GM03348 (cell line): Measurements from ENCODE around the gene MYOC.
A peak's percentile ranks its signal among the peaks of the same experiment; 100 is the strongest.
"Not testable (repeated sequence)": the region's sequence is repeated elsewhere in the genome, so short reads cannot be mapped to it uniquely, and the experiment has no call there.

Source experiments
- DNase-seq: peaks from one replicate; pipeline ENCODE4 v3.0.0; 2012; ENCODE audit warnings: low spot score

MYOC gene

DNA sequence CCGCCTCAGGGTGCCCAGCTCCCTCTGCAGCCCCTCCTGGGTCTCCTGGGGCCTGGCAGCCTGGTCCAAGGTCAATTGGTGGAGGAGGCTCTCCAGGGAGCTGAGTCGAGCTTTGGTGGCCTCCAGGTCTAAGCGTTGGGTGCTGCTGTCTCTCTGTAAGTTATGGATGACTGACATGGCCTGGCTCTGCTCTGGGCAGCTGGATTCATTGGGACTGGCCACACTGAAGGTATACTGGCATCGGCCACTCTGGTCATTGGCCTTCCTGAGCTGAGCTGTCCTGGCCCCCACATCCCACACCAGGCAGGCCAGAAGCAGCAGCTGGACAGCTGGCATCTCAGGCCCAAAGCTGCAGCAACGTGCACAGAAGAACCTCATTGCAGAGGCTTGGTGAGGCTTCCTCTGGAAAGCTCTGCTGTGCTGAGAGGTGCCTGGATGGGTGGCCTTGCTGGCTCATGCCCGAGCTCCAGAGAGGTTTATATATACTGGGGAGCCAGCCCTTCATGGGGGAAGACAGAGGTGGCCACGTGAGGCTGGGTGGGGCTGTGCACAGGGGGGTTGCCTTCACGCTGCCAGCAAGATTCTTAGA lies at the start of gene MYOC:
MYOC (minus strand) TSS at position 455 of the 589 bp plus-strand sequence; CDS start at position 378, 77 bp downstream.
- DNase-seq: no peak

DNA sequence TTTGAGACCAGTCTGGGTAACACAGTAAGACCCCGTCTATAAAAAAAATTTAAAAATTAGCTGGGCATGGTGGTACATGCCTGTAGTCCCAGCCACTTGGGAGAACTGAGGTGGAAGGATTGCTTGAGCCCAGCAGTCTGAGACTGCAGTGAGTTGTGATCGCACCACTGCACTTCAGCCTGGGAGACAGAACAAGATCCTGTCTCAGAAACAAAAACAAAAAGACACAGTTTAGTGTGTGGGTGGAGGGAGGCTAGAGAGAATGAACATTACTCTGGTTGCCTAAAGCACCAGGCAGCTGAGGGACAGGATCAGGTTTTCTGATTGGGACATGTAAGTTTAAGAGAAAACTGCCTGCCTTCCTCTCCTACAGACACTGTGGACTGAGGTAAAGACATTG lies 47.0 kb upstream of the MYOC start:
- no peak for DNase-seq

DNA sequence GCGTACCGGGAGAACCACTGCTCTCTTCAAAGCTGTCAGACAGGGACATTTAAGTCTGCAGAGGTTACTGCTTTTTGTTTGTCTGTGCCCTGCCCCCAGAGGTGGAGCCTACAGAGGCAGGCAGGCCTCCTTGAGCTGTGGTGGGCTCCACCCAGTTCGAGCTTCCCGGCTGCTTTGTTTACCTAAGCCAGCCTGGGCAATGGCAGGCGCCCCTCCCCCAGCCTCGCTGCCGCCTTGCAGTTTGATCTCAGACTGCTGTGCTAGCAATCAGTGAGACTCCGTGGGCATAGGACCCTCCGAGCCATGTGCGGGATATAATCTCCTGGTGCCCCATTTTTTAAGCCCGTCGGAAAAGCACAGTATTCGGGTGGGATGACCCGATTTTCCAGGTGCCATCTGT lies 43.3 kb upstream of the MYOC start:
- DNase-seq: not testable (repeated sequence)

DNA sequence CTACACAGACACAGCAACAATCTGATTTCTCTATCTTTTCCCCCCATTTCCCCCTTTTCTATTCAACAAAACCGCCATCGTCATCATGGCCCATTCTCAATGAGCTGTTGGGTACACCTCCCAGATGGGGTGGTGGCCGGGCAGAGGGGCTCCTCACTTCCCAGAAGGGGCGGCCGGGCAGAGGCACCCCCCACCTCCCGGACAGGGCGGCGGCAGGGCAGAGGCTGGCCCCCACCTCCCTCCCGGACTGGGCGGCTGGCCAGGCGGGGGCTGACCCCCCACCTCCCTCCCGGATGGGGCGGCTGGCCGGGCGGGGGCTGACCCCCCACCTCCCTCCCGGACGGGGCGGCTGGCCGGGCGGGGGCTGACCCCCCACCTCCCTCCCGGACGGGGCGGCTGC lies 41.1 kb upstream of the MYOC start:
- not testable (repeated sequence) for DNase-seq

DNA sequence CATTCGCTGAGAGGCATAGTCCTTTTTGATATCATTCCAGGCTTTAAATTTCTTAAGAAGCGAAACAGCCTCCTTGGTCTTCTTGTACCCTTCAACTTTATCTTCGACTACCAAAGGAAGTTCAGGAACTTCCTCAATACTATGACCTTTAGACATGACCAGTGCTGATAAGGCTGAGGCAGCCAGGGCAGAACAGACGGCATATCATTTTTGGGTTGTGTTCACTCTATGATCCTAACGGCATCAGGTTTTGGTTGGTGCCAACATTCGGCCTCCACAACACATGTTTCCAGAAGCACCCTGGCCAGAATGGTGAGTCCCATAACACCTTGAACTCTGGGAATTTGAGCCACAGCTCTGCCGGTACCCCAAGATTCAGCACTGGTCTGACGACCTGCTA lies 31.4 kb upstream of the MYOC start:
- no peak for DNase-seq

DNA sequence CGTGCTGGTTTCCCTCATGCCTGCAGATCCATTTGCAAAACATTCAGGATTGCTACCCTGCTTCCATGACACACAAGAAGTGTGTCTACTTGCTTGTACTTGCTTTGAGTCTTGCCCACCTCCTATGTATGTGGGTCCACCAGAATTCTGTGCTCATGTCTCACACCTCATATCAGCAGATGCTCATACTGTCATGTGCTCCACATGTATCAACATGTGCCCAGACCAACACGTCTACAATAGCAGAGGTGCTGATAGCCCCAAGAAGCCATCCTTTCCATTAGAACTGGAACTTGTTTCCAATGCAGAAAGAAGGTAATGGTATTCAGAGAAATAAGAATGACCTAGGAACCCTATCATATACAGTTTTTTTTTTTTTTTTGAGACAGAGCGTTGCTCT lies 27.9 kb upstream of the MYOC start:
- no peak for DNase-seq

DNA sequence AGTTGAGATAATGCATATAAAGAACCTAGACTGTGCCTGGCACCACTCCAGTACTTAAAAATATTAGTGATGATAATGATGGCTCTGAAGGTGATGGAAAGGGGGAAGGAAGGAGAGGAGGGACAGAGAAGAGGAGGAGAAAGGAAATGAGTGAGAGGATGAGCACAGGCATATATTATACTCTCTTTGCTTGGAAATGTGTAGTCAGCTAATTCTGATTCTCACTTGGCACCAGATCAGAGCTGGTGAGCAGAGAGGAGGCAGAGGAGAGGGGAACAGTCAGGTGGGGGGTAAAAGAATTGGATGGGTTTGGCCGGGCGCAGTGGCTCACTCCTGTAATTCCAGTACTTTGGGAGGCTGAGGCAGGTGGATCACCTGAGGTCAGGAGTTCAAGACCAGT lies 24.3 kb upstream of the MYOC start:
- no peak for DNase-seq

DNA sequence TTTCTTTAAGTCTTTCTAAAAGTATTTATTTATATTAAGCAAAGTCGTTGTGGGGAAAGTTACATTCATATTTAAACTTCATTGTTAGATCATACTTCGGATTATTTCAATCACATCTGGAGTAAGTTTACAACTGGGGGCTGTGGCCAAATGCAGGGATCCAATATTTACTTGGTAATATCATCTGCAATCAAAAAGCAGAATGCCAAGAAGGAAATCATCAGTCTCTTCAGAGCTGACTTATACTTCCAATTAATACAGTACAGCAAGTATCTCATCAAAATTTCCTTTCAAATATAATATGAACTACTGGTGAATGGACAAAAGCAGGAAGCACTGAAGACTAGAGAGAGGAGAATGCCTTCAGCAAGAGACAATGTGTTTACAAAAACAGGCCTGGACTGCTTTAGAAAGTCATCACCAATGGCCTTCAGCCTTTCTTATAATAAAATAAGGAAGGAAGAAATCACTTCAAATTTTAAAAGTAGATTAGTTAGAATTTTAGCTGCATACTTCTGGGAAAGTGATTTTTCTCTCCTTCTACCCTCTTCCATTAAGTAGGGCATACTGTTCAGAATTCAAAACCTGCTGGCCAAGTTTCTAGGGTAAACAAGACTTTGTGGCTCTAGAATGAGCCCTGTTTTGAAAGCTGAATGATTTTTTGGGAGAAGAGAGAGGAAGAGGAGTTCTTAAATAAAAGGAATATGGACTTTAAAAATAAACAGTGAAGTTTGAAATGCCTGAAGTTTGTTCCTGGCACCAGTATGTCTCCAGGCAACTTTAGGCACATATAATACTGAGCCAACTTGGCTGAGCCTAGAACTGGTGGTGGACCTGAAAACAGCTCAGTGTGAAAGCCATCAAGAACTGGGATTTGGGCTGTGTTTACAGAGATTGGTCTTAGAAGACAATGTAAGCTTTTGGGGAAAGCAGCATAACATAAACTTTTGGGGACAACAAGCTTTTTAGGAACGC lies 22.2 kb upstream of the MYOC start:
- no peak for DNase-seq

DNA sequence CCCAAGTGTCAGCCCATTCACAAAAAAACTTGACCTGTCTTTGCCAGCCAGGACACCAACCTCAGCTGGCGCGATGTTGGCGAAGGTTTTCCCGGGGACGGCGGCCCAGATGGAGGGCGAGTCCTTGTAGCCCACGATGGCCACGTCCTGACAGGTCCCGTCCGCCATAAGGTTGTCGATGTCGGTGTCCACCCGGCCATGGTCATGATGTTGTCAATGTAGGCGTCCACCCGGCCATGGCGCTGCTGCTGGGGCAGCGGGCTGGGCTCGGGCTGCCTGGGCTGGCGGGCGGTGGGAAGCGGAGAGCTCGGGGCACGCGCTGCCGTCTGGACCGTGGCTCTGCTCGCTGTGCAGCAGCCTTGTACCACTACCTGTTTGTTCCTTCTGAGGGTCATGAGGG lies 18.3 kb upstream of the MYOC start:
- DNase-seq: no peak

DNA sequence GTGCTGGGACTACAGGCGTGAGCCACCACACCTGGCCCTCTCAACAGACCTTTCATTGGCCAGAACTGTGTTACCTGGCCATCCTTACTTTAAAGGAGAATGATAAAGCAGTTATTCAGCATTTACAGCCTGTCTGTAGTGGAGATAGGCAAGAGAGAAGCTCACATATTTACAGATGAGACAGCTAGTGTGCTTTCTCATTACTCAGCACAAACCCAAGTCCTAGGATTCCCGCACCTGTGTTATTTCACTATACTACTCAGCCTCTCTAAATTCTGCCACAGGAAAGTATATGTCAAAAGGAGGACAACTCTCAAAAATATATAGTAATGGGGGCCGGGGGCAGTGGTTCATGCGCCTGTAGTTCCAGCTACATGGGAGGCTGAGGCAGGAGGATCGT lies 15.9 kb upstream of the MYOC start:
- no peak for DNase-seq

DNA sequence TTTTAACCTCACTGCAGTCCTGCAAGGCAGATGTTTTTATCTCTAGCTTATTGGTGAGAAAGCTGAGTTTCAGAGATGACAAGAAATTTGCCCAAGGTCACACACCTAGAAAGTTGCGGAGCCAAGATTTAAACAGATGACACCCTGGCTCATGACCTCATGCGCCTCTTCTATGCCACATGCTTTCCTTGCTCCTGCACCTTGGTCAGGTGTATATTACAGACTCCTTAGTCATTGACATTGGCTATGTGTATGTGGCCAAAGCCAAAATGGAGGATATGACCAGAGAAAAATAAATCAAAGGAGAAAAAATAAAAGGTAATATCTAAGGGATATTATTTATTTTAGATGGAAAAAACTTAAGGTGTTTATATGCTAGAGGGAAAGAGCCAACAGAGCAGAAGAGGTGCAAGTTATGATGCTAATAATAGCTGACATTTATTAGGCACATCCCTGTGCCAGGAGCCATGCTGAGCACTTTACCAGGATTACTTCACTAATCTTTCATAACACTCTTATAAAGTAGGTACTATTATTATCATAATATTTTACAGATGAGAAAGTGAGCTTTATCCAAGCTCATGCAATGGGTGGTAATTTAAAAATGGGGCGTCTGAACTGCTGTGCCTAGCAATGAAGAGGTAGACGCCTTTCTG lies 13.8 kb upstream of the MYOC start:
- no peak for DNase-seq

DNA sequence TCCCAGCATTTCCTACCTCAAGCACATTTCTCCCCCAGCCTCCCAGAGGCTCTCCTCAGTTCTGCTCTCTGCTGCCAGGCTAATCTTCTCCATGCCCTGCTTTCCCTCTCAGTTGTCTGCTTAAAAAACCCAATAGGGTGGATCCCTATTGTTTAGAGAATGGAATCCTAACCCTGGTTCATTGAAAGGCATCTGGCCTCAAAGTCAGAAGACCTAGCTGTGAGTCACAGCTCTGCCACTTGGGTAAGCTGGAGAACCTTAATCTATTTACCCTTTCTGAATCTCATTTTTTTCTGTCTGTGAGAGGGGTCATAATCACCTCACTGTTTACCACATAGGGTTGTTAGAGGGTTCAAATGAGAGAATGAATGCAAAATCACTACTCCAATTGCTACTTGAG lies 12.5 kb upstream of the MYOC start:
- DNase-seq: peak; percentile 40

DNA sequence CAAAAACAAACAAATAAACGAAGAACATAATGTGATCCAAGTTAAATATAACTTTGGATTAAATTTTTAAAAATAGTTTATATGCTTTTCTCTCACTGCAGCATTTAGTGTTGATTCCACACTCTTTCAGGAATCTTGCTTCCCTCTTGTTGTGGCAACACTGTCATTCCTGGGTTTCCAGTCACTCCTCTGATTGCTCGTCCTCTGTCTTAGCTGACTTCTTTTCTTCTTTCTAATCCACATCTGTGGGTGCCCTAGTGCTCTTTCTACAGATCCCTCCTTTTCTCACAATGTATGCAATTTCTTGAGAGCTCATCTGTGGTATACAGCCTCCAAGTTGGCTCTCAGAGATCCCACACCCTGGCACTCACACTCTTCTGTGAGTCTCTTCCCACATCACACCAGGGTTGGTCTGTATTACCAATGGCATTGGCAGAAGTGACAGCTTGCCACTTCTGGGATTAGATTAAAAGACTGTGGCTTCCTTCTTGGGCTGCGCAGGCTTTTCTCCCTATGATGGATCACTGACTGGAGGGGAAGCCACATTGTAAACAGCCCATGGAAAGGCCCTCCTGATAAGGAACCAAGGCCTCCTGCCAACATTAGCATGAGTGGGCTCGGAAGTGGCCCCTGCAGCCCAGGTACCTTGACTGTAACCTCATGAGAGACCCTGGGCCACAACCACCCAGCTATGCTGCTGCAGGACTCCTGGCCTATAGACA lies 11.5 kb upstream of the MYOC start:
- peak; percentile 48 for DNase-seq

DNA sequence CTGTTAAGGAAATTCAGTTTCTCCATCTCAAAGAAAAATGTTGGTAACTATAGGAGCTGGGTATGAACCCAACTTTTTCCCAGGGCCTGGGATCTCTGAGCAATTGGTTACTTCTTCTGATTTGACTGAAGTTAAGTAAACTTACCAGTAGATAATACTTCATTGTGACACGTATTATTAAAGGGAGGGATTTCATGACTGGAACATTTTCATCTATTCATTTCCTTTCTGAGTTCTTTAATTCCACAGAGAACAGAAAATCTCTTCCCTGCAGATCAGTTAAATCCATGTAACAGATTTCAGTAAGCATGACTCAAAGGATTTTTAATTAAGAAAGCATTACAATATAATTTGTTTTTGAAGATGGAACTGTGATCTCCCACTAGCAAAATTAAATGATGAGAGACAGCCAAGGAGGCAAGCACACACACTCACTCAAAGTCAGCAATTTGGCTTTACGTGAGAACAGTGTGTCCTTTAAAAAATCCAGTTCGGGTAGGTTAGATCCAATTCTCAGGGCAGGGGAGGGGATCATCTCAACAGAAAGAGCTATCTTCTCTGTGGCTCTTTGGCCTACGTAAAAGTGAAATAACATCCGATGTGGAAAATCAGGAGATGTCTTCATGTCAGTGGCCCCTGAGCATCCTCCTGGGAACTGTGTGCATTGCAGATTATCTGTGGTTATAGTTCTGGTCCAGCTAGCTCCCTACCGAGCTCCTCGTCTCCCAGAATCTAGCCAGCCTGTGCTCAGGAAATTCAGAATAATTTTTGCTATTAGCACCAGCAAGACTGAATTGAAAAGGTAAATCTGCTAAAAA lies 10.8 kb upstream of the MYOC start:
- DNase-seq: no peak

DNA sequence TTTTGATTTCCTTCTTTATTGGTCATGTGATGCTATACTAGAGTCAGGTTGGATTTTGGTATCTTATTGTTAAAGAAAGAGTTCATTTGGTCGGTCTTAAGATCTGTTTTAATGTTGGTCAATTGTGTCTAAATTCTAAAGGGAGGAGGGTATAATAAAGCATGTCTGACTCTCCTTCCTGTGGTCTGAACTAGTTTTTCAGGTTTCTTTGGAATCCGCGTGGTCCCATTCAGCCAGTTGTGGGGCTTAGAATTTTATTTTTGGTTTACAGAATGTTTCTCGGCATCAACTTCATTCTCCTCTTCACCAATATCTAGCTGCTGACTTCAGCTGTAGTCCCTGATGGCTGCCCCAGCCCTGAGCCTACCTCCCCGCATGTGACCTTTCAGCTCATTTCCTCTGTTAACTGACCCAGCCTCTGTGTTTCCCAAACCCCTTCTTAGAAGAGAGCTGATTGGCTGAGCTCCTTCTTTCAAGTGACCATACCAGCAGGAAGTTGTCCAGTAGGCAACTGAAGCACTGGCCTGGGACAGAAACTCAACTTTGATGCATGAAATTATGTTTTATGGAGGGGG lies 8.7 kb upstream of the MYOC start:
- DNase-seq: no peak

DNA sequence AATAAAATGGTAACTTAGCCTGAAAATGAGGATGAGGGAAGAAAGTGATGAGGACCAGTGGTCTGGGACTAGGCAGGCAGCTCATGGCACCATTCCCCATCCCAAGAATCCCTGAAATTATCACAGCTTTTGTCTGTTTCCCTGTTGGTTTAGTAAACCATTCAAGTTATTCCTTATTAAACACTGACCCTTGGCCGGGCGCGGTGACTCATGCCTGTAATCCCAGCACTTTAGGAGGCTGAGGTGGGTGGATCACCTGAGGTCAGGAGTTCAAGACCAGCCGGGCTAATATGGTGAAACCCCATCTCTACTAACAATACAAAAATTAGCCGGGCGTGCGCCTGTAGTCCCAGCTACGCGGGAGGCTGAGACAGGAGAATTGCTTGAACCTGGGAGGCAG lies 3.7 kb upstream of the MYOC start:
- not testable (repeated sequence) for DNase-seq

DNA sequence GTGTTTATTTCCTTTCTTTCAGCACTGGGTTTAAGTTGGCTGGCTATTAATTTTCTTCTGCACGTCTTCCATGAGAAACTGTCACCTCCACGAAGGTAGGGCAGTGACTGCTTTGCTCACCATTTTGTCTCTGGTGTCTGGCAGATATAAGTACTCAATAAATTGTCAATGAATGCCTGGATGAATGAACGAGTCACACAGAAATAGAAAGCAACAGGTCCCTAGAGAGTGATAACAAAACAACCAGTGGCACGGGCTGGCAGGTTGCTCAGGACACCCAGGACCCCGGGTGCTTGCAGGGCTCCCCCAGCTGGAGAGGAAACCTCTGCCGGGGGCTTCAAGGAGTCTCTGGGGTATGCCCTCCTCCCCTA lies 3.2 kb upstream of the MYOC start:
- no peak for DNase-seq

DNA sequence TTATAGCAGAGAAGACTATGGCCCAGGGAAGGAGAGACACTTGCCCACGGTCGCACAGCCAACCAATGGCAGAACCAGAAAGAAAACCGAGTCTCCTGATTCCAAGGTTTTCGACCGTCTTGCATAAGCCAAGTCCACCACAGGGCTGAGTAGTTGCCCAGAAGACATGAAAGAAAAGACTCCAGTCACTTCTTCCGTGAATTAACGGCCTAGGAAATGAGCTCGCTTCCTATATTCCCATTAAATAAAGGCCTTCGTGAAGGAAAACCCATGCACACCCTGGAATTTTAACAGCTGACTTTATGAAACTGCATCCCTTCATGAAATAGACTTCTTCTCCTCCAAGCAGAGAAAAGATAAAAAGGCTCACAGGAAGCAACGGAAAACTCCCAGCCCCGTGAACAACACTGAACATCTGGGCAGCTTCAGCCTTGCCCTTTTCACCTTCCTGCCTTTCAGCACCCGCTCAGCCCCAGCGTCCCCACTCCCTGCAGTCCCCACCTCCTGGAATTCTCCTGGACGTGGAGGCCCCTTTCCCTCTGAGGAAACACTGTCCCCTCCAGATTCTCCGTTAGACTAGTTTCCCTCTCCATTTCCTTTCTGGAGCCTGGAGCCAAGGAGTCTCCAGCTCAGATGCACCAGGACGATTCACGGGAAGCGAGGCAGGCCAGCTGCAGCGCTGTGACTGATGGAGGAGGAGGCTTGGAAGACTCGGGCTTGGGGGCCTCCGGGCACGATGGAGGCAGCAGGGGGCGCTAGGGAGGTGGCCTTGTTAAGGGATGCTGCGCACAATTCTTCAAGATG lies 2.7 kb upstream of the MYOC start:
- peak; percentile 83 for DNase-seq

DNA sequence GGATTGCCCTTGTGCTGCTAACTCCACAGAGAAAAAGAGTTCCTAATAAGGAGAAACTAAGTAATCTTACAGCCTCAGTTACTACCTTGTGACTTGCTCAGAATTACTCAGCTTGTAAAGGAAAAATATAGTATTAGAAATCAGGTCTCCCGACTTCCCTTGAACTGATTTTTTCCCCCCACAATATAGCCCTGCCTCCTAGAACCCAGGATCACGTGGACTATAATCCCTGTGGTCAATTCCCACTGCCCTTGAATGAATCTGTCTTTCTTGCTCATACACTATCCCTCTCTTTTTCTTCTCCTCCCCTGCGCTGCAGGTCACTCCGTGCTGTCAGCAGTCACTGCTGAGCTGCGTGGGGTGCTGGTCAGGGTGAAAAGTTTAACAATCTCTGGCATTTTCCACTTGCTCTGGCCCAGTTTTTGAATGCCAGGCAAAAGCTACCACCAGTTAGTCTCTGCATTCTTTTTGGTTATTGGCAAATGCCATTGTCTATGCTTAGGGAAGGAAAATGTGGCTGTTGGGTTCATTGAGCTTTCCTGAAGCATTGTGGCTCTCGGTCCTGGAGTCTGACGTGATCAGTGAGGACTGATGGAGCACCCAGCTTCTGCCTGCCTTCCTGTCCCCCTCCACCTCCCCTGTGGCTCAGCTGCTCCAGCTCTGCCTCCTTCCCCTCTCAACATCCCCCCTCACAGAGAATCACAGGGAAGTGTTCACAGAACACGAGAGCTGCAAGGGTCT lies 1.9 kb upstream of the MYOC start:
- DNase-seq: peak; percentile 43

DNA sequence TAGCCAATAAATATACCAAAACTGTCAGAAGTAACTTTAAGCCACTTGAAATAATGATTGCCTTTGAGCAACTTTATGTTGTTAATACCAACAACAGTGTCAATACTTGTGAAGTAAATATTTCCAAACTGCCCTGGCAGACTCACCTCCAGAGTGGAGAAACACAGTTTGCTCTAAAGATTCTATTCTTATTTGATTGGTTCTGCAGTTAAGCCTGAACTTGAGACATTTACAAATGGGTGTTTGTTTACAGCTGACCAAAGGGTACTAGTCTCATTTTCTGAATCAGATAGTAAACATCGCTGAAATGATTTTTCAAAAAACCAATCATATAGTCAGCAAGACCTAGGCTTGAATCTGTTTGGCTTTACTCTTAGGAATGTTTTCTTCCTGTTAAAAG lies 1.3 kb upstream of the MYOC start:
- no peak for DNase-seq
